Peyer's patch (tissue), 4 donors: Measurements from ENCODE around the gene GLA.

Experiments used
- POLR2A ChIP-seq, 2 donors: fragments of 450-650 bp; IDR thresholded peaks; one replicate each; pipeline ENCODE4 v1.5.1; 2017; ENCODE audit warnings: antibody characterized with exemption in 2 of 2, mild to moderate bottlenecking in 2 of 2, moderate library complexity in 2 of 2
- TF ChIP-seq, protein P1 (sequence below), 6 experiments: fragments of 450-650 bp in 4 of 6; fragments of 200-600 bp in 2 of 6; sonication (generic) in 1 of 6; IDR thresholded peaks; one replicate each; pipeline ENCODE4 v1.5.1; 2017 to 2019; ENCODE audit warnings: antibody characterized with exemption in 6 of 6, mild to moderate bottlenecking in 3 of 6, moderate library complexity in 1 of 6

- TF ChIP-seq POLR2A (IDR thresholded peaks at IDR 0.05), result no peak
- TF ChIP-seq, protein P1, sequence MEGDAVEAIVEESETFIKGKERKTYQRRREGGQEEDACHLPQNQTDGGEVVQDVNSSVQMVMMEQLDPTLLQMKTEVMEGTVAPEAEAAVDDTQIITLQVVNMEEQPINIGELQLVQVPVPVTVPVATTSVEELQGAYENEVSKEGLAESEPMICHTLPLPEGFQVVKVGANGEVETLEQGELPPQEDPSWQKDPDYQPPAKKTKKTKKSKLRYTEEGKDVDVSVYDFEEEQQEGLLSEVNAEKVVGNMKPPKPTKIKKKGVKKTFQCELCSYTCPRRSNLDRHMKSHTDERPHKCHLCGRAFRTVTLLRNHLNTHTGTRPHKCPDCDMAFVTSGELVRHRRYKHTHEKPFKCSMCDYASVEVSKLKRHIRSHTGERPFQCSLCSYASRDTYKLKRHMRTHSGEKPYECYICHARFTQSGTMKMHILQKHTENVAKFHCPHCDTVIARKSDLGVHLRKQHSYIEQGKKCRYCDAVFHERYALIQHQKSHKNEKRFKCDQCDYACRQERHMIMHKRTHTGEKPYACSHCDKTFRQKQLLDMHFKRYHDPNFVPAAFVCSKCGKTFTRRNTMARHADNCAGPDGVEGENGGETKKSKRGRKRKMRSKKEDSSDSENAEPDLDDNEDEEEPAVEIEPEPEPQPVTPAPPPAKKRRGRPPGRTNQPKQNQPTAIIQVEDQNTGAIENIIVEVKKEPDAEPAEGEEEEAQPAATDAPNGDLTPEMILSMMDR (IDR thresholded peaks at IDR 0.05), result no peak
Measured at GRCh38 chrX:101416691-101417090, 9.0 kb upstream of the GLA start.
